GM12872 (cell line): ENCODE measurements around the gene DIAPH1.

ENCODE experiments used
- TF ChIP-seq, protein P1 (sequence below): IDR thresholded peaks from 3 replicates; pipeline ENCODE4 v1.5.1; 2011; ENCODE audit warnings: low read depth, mild to moderate bottlenecking, low read length, moderate library complexity; ENCODE audit not compliant: insufficient read depth

DIAPH1 gene

GRCh38 chr5:141523991-141524390, 94.8 kb downstream of the DIAPH1 start:
- TF ChIP-seq, protein P1, sequence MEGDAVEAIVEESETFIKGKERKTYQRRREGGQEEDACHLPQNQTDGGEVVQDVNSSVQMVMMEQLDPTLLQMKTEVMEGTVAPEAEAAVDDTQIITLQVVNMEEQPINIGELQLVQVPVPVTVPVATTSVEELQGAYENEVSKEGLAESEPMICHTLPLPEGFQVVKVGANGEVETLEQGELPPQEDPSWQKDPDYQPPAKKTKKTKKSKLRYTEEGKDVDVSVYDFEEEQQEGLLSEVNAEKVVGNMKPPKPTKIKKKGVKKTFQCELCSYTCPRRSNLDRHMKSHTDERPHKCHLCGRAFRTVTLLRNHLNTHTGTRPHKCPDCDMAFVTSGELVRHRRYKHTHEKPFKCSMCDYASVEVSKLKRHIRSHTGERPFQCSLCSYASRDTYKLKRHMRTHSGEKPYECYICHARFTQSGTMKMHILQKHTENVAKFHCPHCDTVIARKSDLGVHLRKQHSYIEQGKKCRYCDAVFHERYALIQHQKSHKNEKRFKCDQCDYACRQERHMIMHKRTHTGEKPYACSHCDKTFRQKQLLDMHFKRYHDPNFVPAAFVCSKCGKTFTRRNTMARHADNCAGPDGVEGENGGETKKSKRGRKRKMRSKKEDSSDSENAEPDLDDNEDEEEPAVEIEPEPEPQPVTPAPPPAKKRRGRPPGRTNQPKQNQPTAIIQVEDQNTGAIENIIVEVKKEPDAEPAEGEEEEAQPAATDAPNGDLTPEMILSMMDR: no peak

DNA sequence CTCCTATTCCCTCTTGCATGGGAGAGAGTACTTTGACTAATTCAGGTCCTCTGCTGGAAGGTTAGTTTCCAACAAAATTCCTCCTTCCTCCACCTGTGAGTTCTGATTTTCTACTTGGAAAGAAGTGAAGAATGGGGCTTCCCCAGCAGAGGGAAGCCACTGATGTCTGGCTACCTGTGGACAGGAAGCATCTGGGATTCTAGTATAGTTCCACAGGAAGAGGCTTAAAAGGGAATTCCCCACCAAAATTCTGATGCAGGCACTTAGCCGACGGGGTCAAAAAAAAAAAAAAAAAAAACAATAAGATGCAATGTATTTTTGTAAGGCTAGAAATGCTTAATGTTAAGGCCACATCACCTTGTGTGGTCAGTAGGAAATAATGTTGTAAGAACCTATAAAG, 96.5 kb downstream of the DIAPH1 start:
- TF ChIP-seq, protein P1: no peak

- TF ChIP-seq, protein P1: no peak
Observed at GRCh38 chr5:141521244-141521781, 97.5 kb downstream of the DIAPH1 start.

DNA sequence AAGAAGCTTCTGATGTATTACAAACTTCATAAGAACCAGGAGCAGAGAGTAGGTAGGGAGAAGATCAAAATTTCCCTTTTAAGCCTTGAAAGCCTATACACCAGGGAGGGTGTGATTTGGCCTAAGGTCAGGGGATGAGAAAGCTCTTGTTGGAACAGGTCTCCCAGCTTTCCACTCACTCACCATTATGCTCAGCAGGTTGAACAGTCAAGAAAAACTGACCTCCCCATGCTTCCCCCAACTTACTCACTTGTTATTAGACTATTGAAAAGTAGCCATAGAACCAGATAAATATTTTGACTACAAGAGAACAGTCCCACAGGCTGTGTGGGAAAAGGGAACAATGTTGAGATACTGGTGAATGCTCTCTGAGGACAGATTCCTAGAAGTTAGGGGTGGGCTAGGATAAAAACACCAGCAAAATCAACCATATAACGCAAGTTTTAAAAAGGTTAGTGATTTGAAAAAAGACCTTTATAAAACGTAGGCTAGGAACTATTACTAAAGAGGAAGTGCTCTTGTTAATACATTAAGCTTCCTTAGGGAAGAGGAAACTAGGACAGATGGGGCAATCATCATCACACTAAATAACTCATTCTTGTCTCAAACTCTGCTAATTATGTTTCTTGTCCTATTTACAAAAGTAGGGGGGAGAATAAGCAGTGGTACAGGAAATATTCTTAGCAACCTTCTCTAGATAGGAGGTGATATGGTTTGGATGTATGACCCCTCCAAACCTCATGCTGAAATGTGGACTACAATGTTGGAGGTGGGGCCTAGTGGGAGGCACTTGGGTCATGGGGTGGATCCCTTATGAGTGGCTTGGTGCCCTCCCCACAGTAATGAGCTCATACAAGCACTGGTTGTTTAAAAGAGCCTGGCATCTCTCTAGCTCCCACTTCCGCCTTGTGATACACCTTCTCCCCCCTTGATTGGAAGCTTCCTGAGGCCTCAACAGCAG, 98.9 kb downstream of the DIAPH1 start:
- TF ChIP-seq, protein P1: no peak

- TF ChIP-seq, protein P1: no peak
Observed at GRCh38 chr5:141518618-141519015, 100.2 kb downstream of the DIAPH1 start.

DNA sequence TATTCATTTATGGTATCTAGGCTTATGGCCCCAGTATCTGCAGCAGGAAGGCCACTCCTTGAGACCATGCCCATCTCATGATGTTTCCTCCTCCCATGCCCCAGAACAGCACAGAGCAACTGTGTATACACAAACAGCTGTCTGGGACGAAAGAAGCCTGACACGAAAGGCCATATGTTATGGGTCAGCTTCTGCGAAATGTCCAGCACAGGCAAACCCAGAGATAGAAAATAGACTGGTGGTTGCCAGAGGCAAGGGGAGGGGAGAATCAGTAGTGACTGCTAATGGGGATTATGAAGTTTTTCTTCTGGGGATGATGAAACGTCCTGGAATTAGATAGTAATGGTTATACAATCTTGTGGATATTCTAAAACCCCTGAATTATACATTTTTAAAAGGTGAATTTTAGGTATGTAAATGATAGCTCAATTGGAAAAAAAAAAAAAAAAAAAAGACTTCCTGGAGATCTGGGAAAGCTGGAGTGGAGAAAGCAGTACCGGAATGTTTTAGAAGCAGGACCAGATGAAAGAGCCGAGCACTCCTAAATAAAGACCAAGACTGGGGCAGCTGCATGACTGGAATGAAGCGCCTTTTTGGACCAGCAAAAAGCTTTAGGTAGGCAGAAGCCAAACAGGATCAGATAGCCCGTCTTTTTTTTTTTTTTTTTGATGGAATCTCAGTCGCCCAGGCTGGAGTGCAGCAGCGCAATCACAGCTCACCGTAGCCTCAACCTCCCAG, 100.8 kb downstream of the DIAPH1 start:
- TF ChIP-seq, protein P1: no peak

DNA sequence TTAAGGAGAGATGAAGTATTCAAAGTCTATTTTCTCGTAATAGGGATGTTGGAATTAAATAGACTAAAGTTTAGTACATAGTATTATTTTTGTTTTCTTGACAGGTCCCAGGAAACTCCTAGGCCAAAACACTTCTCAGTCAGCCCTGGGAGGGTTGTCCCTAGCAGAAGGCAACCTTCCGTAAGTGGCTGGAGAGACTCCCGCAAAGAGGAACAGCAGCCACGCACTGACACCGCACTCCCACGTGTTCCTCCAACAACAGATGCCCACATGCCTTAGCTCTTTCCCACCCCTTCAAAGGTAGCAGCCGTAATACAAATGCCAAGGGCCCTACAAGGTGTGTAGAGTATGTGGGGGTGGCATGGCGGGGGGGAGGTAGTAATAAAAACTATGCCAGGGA, 101.5 kb downstream of the DIAPH1 start:
- TF ChIP-seq, protein P1: no peak
